BJ (cell line): ENCODE data around the gene COMMD6. TPM values are rescaled to one million over a fixed set of nuclear protein-coding genes. Genes with fewer than 3 reads are reported as not detected.

ENCODE experiments used
- CTCF ChIA-PET: fragments of 350-600 bp; formaldehyde crosslinking; extraction: SDS; loops from one replicate; lab custom pipeline; 2021; ENCODE audit warnings: antibody characterized with exemption, inconsistent platforms; lab: Yijun Ruan, JAX
- POLR2A ChIA-PET: fragments of 300-600 bp; sonication (Branson Sonifier 250); formaldehyde crosslinking; extraction: SDS; loops from one replicate; lab custom pipeline; 2021; ENCODE audit warnings: antibody characterized with exemption; lab: Charles Lee
- DNase-seq: peaks from one replicate; pipeline ENCODE4 v3.0.0-alpha.2; 2011; ENCODE audit warnings: low read depth
- H3K27me3 ChIP-seq: 2 replicates; pipeline ENCODE4 v1.6.0; 2011; ENCODE audit warnings: low read length; ENCODE audit not compliant: control insufficient read depth, insufficient read depth
- H3K36me3 ChIP-seq: 2 replicates; pipeline ENCODE4 v1.5.1; 2011; ENCODE audit warnings: low read length; ENCODE audit not compliant: control insufficient read depth, insufficient read depth
- H3K4me3 ChIP-seq: 2 replicates; pipeline ENCODE4 v1.5.1; 2011; ENCODE audit warnings: low read depth, mild to moderate bottlenecking, control low read depth, low read length
- polyA plus RNA-seq: library from polyadenylated mRNA; depleted of rRNA; stranded (reverse); fragments of >200 nt; gene quantifications from 2 replicates; pipeline ENCODE4 v1.2.3, GENCODE V29; 2011; rRNA removed
- TF ChIP-seq, protein P1 (sequence below): IDR thresholded peaks from 2 replicates; pipeline ENCODE4 v1.5.1; 2011; ENCODE audit warnings: low read depth, mild to moderate bottlenecking, control low read depth, inconsistent platforms, low read length, moderate library complexity; ENCODE audit not compliant: insufficient read depth

Gene COMMD6
- polyA plus RNA-seq, 1 experiment: 95.7 TPM

DNA sequence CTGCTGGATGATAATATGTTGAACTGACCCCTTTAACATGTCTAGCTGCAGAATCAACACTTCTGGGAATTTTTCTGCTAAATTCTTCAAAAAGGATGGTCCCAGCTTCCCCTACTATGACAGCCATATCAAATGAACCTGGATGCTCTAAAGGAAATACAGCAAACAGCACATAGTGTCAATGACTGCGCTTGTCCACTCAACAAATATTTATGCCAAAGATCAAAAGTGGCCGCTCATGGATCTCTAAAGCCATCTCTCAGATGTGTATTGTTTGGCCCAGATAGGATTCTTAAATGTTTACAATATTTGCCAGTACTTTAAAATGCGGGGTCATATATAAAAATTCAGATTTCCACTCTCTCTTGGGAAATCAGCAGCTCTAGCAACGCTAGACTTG lies 59.0 kb downstream of the COMMD6 start:
- TF ChIP-seq, protein P1, sequence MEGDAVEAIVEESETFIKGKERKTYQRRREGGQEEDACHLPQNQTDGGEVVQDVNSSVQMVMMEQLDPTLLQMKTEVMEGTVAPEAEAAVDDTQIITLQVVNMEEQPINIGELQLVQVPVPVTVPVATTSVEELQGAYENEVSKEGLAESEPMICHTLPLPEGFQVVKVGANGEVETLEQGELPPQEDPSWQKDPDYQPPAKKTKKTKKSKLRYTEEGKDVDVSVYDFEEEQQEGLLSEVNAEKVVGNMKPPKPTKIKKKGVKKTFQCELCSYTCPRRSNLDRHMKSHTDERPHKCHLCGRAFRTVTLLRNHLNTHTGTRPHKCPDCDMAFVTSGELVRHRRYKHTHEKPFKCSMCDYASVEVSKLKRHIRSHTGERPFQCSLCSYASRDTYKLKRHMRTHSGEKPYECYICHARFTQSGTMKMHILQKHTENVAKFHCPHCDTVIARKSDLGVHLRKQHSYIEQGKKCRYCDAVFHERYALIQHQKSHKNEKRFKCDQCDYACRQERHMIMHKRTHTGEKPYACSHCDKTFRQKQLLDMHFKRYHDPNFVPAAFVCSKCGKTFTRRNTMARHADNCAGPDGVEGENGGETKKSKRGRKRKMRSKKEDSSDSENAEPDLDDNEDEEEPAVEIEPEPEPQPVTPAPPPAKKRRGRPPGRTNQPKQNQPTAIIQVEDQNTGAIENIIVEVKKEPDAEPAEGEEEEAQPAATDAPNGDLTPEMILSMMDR: no peak
- POLR2A ChIA-PET: no interaction called here
- H3K4me3 ChIP-seq: no peak overlapping the region
- H3K27me3 ChIP-seq: no peaks in the 10 kb centered on the region
- CTCF ChIA-PET: interaction anchor here (1.3 kb wide), 2 partner anchors 8 to 106 kb away, joined by 3 to 4 read pairs; no protein-coding TSS in a partner anchor
- no peaks in the 10 kb centered on the region for H3K36me3 ChIP-seq
- DNase-seq: no peak

Other genes with a start within 250 kb of the COMMD6 start
- 12.7 and 16.4 TPM in 2 replicates for gene TBC1D4, start 55.7 kb downstream of the COMMD6 start, polyA plus RNA-seq
- 24.4 and 39.7 TPM in 2 replicates for gene UCHL3, start 11.9 kb upstream of the COMMD6 start, polyA plus RNA-seq
- 149 and 181 TPM in 2 replicates for gene LMO7, start 98.5 kb upstream of the COMMD6 start, polyA plus RNA-seq